Measurements from ENCODE around the gene VEGFC.

DNA sequence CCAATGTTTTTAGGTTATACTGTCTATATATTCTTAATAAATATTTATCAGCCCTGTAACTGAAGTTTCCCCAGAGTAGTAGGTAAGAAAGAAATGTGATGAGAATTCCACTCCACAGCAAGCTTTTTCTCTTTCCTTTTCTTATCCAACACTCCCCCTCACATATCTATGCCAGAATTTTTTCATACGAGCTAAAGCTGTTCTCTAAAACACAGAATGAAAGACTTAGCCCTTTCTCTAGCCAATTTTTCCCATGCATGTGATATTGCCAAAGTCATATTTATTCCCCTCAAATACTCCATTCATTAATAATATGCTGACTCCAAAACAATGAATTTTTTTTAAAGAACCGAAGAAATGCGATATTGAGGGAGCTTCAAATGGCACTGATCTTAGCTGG lies 32.3 kb downstream of the VEGFC start:
- TF ChIP-seq EZH2 (IDR thresholded peaks at IDR 0.05; ENCODE audit: borderline replicate concordance, low read length), result no peak
- TF ChIP-seq, protein P1, sequence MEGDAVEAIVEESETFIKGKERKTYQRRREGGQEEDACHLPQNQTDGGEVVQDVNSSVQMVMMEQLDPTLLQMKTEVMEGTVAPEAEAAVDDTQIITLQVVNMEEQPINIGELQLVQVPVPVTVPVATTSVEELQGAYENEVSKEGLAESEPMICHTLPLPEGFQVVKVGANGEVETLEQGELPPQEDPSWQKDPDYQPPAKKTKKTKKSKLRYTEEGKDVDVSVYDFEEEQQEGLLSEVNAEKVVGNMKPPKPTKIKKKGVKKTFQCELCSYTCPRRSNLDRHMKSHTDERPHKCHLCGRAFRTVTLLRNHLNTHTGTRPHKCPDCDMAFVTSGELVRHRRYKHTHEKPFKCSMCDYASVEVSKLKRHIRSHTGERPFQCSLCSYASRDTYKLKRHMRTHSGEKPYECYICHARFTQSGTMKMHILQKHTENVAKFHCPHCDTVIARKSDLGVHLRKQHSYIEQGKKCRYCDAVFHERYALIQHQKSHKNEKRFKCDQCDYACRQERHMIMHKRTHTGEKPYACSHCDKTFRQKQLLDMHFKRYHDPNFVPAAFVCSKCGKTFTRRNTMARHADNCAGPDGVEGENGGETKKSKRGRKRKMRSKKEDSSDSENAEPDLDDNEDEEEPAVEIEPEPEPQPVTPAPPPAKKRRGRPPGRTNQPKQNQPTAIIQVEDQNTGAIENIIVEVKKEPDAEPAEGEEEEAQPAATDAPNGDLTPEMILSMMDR (IDR thresholded peaks at IDR 0.05; ENCODE audit: low read length), result no peak

All from OCI-LY1 (cell line).